Measurements from ENCODE around the gene IQCC. TPM values are rescaled to one million over a fixed set of nuclear protein-coding genes. Genes with fewer than 3 reads are reported as not detected.

Gene IQCC
- total RNA-seq, 2 experiments from 2014 or later = 4.5 to 5.2 TPM

- H3K36me3 Mint-ChIP-seq = peaks cover 2% of the 10 kb centered on the region
- no peak for DNase-seq
- peaks cover 16% of the 10 kb centered on the region for H3K4me1 Mint-ChIP-seq (ENCODE audit: low read depth)
- no peaks in the 10 kb centered on the region for H3K9me3 Mint-ChIP-seq
- POLR2A ChIA-PET = no interaction called here
- no peak overlapping the region for H3K27ac Mint-ChIP-seq
- no peaks in the 10 kb centered on the region for H3K27me3 Mint-ChIP-seq
- intact Hi-C loops (cut with micrococcal nuclease) = no loop called here
- H3K4me3 Mint-ChIP-seq = no peak overlapping the region
- CTCF ChIA-PET = interaction anchor here (0.5 to 3.7 kb wide), 2 partner anchors 7 to 9 kb away, joined by 3 to 31 read pairs; no protein-coding TSS in a partner anchor
These were observed 3.0 kb downstream of the IQCC start for GRCh38 chr1:32208469-32208868.

- Mint-ChIP-seq H3K27ac (no peak within 1 kb of the TSS), H3K4me3 (no peak within 1 kb of the TSS)
- POLR2A ChIA-PET = no interaction called here
These were observed 3.4 kb downstream of the IQCC start, which contains the start of gene DCDC2B for GRCh38 chr1:32208891-32209328. Gene DCDC2B (plus strand): TSS chr1:32209089. CDS start chr1:32209094, 5 bp downstream.

GRCh38 chr1:32215629-32216480 lies 10.4 kb downstream of the IQCC start:
- Mint-ChIP-seq H3K27me3 (no peaks in the 10 kb centered on the region), H3K4me3 (no peak overlapping the region), H3K36me3 (peaks cover 10% of the 10 kb centered on the region), H3K4me1 (ENCODE audit: low read depth) (peaks cover 14% of the 10 kb centered on the region), H3K27ac (peak overlapping the region; percentile 8), H3K9me3 (no peaks in the 10 kb centered on the region)
- intact Hi-C loops (cut with micrococcal nuclease) = loop anchor here (1.0 kb wide), 1 partner anchor 197 kb away; no protein-coding TSS in a partner anchor
- peak; percentile 74 for DNase-seq
- CTCF ChIA-PET = interaction anchor here (0.6 to 3.1 kb wide), 57 partner anchors 9 to 208 kb away, joined by 3 to 65 read pairs (median 5); partner anchors contain the start of genes BSDC1, CCDC28B, FAM167B and HDAC1
- POLR2A ChIA-PET = interaction anchor here (1.1 to 1.6 kb wide), 5 partner anchors 10 to 178 kb away, joined by 3 to 19 read pairs (median 5); partner anchors contain the start of genes BSDC1, IQCC and MARCKSL1

More at GRCh38 chr1:32208891-32209328, 3.4 kb downstream of the IQCC start, which contains the start of gene DCDC2B:
- H3K36me3 Mint-ChIP-seq = peaks cover 2% of the 10 kb centered on the region
- H3K4me1 Mint-ChIP-seq (ENCODE audit: low read depth) = peaks cover 15% of the 10 kb centered on the region
- peak; percentile 14 for DNase-seq
- intact Hi-C loops (cut with micrococcal nuclease) = no loop called here
- CTCF ChIA-PET = interaction anchor here (0.5 kb wide), 1 partner anchor 10 kb away, joined by 3 read pairs; no protein-coding TSS in a partner anchor
- no peaks in the 10 kb centered on the region for H3K9me3 Mint-ChIP-seq
- H3K27me3 Mint-ChIP-seq = no peaks in the 10 kb centered on the region

- H3K4me3 Mint-ChIP-seq = no peak overlapping the region
- ChIA-PET POLR2A (interaction anchor here (0.9 to 1.6 kb wide), 3 partner anchors 11 to 37 kb away, joined by 3 to 19 read pairs (median 3); partner anchors contain the start of gene IQCC), CTCF (interaction anchor here (0.7 to 3.1 kb wide), 32 partner anchors 10 to 207 kb away, joined by 3 to 65 read pairs (median 7); partner anchors contain the start of genes BSDC1, CCDC28B, FAM167B and HDAC1)
- H3K27me3 Mint-ChIP-seq = no peaks in the 10 kb centered on the region
- no peak for DNase-seq
- peaks cover 20% of the 10 kb centered on the region for H3K4me1 Mint-ChIP-seq (ENCODE audit: low read depth)
- no peaks in the 10 kb centered on the region for H3K9me3 Mint-ChIP-seq
- H3K27ac Mint-ChIP-seq = no peak overlapping the region
- peaks cover 10% of the 10 kb centered on the region for H3K36me3 Mint-ChIP-seq
- intact Hi-C loops (cut with micrococcal nuclease) = no loop called here
These were observed 11.1 kb downstream of the IQCC start for GRCh38 chr1:32216566-32216965.

- no peak for DNase-seq
- Mint-ChIP-seq H3K4me3 (no peak overlapping the region), H3K27ac (no peak overlapping the region), H3K9me3 (no peaks in the 10 kb centered on the region), H3K36me3 (peaks cover 16% of the 10 kb centered on the region), H3K27me3 (no peaks in the 10 kb centered on the region), H3K4me1 (ENCODE audit: low read depth) (peaks cover 33% of the 10 kb centered on the region)
- CTCF ChIA-PET = interaction anchor here (0.6 to 1.0 kb wide), 2 partner anchors 30 to 102 kb away, joined by 3 read pairs; no protein-coding TSS in a partner anchor
- intact Hi-C loops (cut with micrococcal nuclease) = no loop called here
- POLR2A ChIA-PET = no interaction called here
These were observed 13.6 kb downstream of the IQCC start for GRCh38 chr1:32219022-32219421.

GRCh38 chr1:32220746-32221580 lies 15.5 kb downstream of the IQCC start:
- Mint-ChIP-seq H3K27me3 (no peaks in the 10 kb centered on the region), H3K9me3 (no peaks in the 10 kb centered on the region), H3K4me1 (ENCODE audit: low read depth) (peaks cover 40% of the 10 kb centered on the region), H3K27ac (peak overlapping the region; percentile 94), H3K4me3 (peak overlapping the region; percentile 95), H3K36me3 (peaks cover 20% of the 10 kb centered on the region)
- no peak for DNase-seq
- intact Hi-C loops (cut with micrococcal nuclease) = no loop called here
- CTCF ChIA-PET = interaction anchor here (1.4 to 5.1 kb wide), 2 partner anchors 27 to 181 kb away, joined by 3 to 31 read pairs; partner anchors contain the start of gene FAM167B
- POLR2A ChIA-PET = interaction anchor here (0.6 kb wide), 1 partner anchor 48 kb away, joined by 4 read pairs; no protein-coding TSS in a partner anchor

GRCh38 chr1:32221581-32221979 lies 16.1 kb downstream of the IQCC start:
- intact Hi-C loops (cut with micrococcal nuclease) = no loop called here
- ChIA-PET POLR2A (interaction anchor here (0.7 kb wide), 1 partner anchor 33 kb away, joined by 3 read pairs; no protein-coding TSS in a partner anchor), CTCF (interaction anchor here (1.4 to 5.1 kb wide), 2 partner anchors 27 to 180 kb away, joined by 3 to 31 read pairs; partner anchors contain the start of gene FAM167B)
- no peak for DNase-seq
- Mint-ChIP-seq H3K36me3 (peaks cover 22% of the 10 kb centered on the region), H3K4me3 (peak overlapping the region; percentile 95), H3K9me3 (no peaks in the 10 kb centered on the region), H3K27me3 (no peaks in the 10 kb centered on the region), H3K27ac (peak overlapping the region; percentile 94), H3K4me1 (ENCODE audit: low read depth) (peaks cover 38% of the 10 kb centered on the region)

GRCh38 chr1:32221980-32222755 lies 16.7 kb downstream of the IQCC start, which contains the start of the genes EIF3I and TMEM234:
Gene EIF3I (plus strand): TSS chr1:32222407. CDS start chr1:32222442, 35 bp downstream.
Gene TMEM234 (minus strand): TSS chr1:32222353. CDS start chr1:32222322, 31 bp downstream.
- ChIA-PET POLR2A (interaction anchor here (0.6 to 0.7 kb wide), 3 partner anchors 33 to 114 kb away, joined by 3 read pairs; partner anchors contain the start of gene MARCKSL1), CTCF (interaction anchor here (1.4 to 5.1 kb wide), 3 partner anchors 18 to 180 kb away, joined by 3 to 31 read pairs (median 6); partner anchors contain the start of gene FAM167B)
- DNase-seq = peak; percentile 96
- Mint-ChIP-seq H3K36me3 (peaks cover 20% of the 10 kb centered on the region), H3K4me1 (ENCODE audit: low read depth) (peaks cover 38% of the 10 kb centered on the region), H3K4me3 (peak within 1 kb of the TSS; percentile 95), H3K9me3 (no peaks in the 10 kb centered on the region), H3K27me3 (no peaks in the 10 kb centered on the region), H3K27ac (peak within 1 kb of the TSS; percentile 94)
- intact Hi-C loops (cut with micrococcal nuclease) = loop anchor here (2.0 kb wide), 5 partner anchors 21 to 173 kb away; partner anchors contain the start of genes BSDC1 and CCDC28B

GRCh38 chr1:32223683-32224082 lies 18.2 kb downstream of the IQCC start:
- no peaks in the 10 kb centered on the region for H3K9me3 Mint-ChIP-seq
- peaks cover 38% of the 10 kb centered on the region for H3K4me1 Mint-ChIP-seq (ENCODE audit: low read depth)
- H3K36me3 Mint-ChIP-seq = peaks cover 35% of the 10 kb centered on the region
- ChIA-PET CTCF (interaction anchor here (1.0 to 5.1 kb wide), 3 partner anchors 17 to 171 kb away, joined by 3 to 31 read pairs (median 6); partner anchors contain the start of genes BSDC1 and FAM167B), POLR2A (no interaction called here)
- H3K27ac Mint-ChIP-seq = peak overlapping the region; percentile 94
- intact Hi-C loops (cut with micrococcal nuclease) = loop anchor here (2.0 kb wide), 5 partner anchors 23 to 171 kb away; partner anchors contain the start of genes BSDC1 and CCDC28B
- no peak for DNase-seq
- H3K27me3 Mint-ChIP-seq = no peaks in the 10 kb centered on the region
- peak overlapping the region; percentile 95 for H3K4me3 Mint-ChIP-seq

- POLR2A ChIA-PET = no interaction called here
These were observed 18.8 kb downstream of the IQCC start for GRCh38 chr1:32224285-32224684.

More at GRCh38 chr1:32224285-32224684, 18.8 kb downstream of the IQCC start:
- DNase-seq = no peak
- intact Hi-C loops (cut with micrococcal nuclease) = no loop called here
- peak overlapping the region; percentile 94 for H3K27ac Mint-ChIP-seq
- H3K4me1 Mint-ChIP-seq (ENCODE audit: low read depth) = peaks cover 38% of the 10 kb centered on the region
- H3K36me3 Mint-ChIP-seq = peaks cover 41% of the 10 kb centered on the region
- no peaks in the 10 kb centered on the region for H3K27me3 Mint-ChIP-seq
- H3K9me3 Mint-ChIP-seq = no peaks in the 10 kb centered on the region
- H3K4me3 Mint-ChIP-seq = peak overlapping the region; percentile 95
- CTCF ChIA-PET = interaction anchor here (2.0 to 5.1 kb wide), 2 partner anchors 16 to 24 kb away, joined by 6 to 31 read pairs; partner anchors contain the start of gene FAM167B
